Lung (tissue), 12 donors: ENCODE measurements around the gene MCF2L2. TPM values are rescaled to one million over a fixed set of nuclear protein-coding genes. Genes with fewer than 3 reads are reported as not detected.

Experiments
- ATAC-seq: fragments of 200-7000 bp; cut with Tn5 transposase; one replicate; pipeline ENCODE4 v1.9.1; 2020; ENCODE audit warnings: moderate number of reproducible peaks; ENCODE audit not compliant: insufficient read depth, low FRiP score
- DNase-seq, 3 donors: peaks; one replicate each; pipeline ENCODE4 v3.0.0-alpha.2; 2013 to 2017
- H3K27ac ChIP-seq, 2 donors: one replicate each; pipeline ENCODE4 v1.5.1; 2013; ENCODE audit warnings: mild to moderate bottlenecking in 2 of 2, moderate library complexity in 2 of 2, control low read depth in 1 of 2, inconsistent platforms in 1 of 2, low read depth in 1 of 2, low read length in 1 of 2
- H3K27me3 ChIP-seq, 3 donors: one replicate each; pipeline ENCODE4 v1.5.1; 2013; ENCODE audit warnings: low read length in 2 of 3; ENCODE audit not compliant: control insufficient read depth in 3 of 3, insufficient read depth in 3 of 3
- H3K36me3 ChIP-seq, 4 donors: one replicate each; pipeline ENCODE4 v1.5.1; 2013; ENCODE audit warnings: low read length in 4 of 4, mild to moderate bottlenecking in 1 of 4, moderate library complexity in 1 of 4; ENCODE audit not compliant: control insufficient read depth in 4 of 4, insufficient read depth in 4 of 4
- H3K4me1 ChIP-seq, 5 donors: one replicate each; pipeline ENCODE4 v1.5.1; 2013; ENCODE audit warnings: low read length in 5 of 5, mild to moderate bottlenecking in 2 of 5, moderate library complexity in 1 of 5; ENCODE audit not compliant: control insufficient read depth in 5 of 5, insufficient read depth in 5 of 5
- H3K4me3 ChIP-seq: one replicate; pipeline ENCODE4 v1.5.1; 2013; ENCODE audit warnings: mild to moderate bottlenecking, control low read depth, moderate library complexity
- H3K9ac ChIP-seq, 2 donors: one replicate each; pipeline ENCODE4 v1.5.1; 2013; ENCODE audit warnings: low read length in 2 of 2, control low read depth in 1 of 2; ENCODE audit not compliant: insufficient read depth in 1 of 2
- H3K9me3 ChIP-seq, 4 donors: one replicate each; pipeline ENCODE4 v1.5.1; 2013; ENCODE audit warnings: low read length in 3 of 4, mild to moderate bottlenecking in 1 of 4, moderate library complexity in 1 of 4; ENCODE audit not compliant: control insufficient read depth in 4 of 4, insufficient read depth in 3 of 4
- CTCF ChIP-seq: IDR thresholded peaks from 2 replicates; pipeline ENCODE4 v1.5.1; 2012; ENCODE audit warnings: mild to moderate bottlenecking; ENCODE audit errors: control extremely low read depth, extremely low read depth
- WGBS, 2 donors: extraction: QIAGEN DNeasy Blood & Tissue Kit; methylation state at CpG; one replicate each; pipeline ENCODE4 v1.1.7; 2013; 5-methylcytosine and 5-hydroxymethylcytosine counted together
- polyA plus RNA-seq, 2 donors: library from polyadenylated mRNA; stranded (reverse); fragments of 200-250 nt; gene quantifications; one replicate each; pipeline ENCODE4 v1.2.1, GENCODE V29; 2013
- total RNA-seq, 2 donors: library from RNA; depleted of rRNA in 1 of 2; stranded (reverse); fragments of >200 nt in 1 of 2; gene quantifications; one replicate each; pipeline ENCODE4 v1.2.1, GENCODE V29; 2014 to 2021
- donor health status: control.
- donor health status: control.
- donor health status: Bipolar disorder and iron deficiency.
- donor health status: healthy.
- donor health status: DM: yes; HTN: yes; CAD: no.

MCF2L2 gene
- total and polyA plus RNA-seq, 4 donors: 0.26 to 1.7 (median 1.0) TPM

GRCh38 chr3:183275418-183275817, 153.0 kb downstream of the MCF2L2 start:
- H3K4me3 ChIP-seq: no peak overlapping the region
- WGBS, 2 donors: 33 to 41% methylated on average over 2 of the region's 2 CpGs
- H3K9ac ChIP-seq: peak overlapping the region in 1 of 2 donors; percentile 17
- H3K4me1 ChIP-seq: peaks cover 0 to 10% (median 0%) of the 10 kb centered on the region in 5 donors
- no peaks in the 10 kb centered on the region for H3K9me3 ChIP-seq
- H3K27me3 ChIP-seq: no peaks in the 10 kb centered on the region
- ATAC-seq: no peak
- peak; percentile 36 to 95 (median 90) for DNase-seq
- no peak overlapping the region for H3K27ac ChIP-seq
- peaks cover 1 to 3% (median 2%) of the 10 kb centered on the region in 4 donors for H3K36me3 ChIP-seq
- no peak for TF ChIP-seq CTCF

- Histone ChIP-seq H3K9ac (no peak overlapping the region), H3K27me3 (no peaks in the 10 kb centered on the region), H3K36me3 (peaks cover 4 to 9% (median 6%) of the 10 kb centered on the region in 4 donors), H3K27ac (no peak overlapping the region), H3K4me1 (peaks cover 0 to 10% (median 0%) of the 10 kb centered on the region in 5 donors), H3K9me3 (no peaks in the 10 kb centered on the region), H3K4me3 (no peak overlapping the region)
- TF ChIP-seq CTCF: no peak
- 81 to 82% methylated on average over 5 of the region's 5 CpGs for WGBS, 2 donors
- ATAC-seq (no peak), DNase-seq (no peak)
Observed at GRCh38 chr3:183274609-183275008, 153.8 kb downstream of the MCF2L2 start.

GRCh38 chr3:183272791-183273190, 155.6 kb downstream of the MCF2L2 start:
- H3K4me3 ChIP-seq: no peak overlapping the region
- no peak overlapping the region for H3K9ac ChIP-seq
- H3K9me3 ChIP-seq: no peaks in the 10 kb centered on the region
- ATAC-seq (no peak), DNase-seq (no peak)
- H3K4me1 ChIP-seq: peaks cover 0 to 10% (median 0%) of the 10 kb centered on the region in 5 donors
- peaks cover 4 to 9% (median 7%) of the 10 kb centered on the region in 4 donors for H3K36me3 ChIP-seq
- H3K27ac ChIP-seq: no peak overlapping the region
- TF ChIP-seq CTCF: no peak
- no peaks in the 10 kb centered on the region for H3K27me3 ChIP-seq

- 96% methylated on average over 3 of the region's 3 CpGs for WGBS, 2 donors
- no peak for ATAC-seq
Observed at GRCh38 chr3:183272142-183272541, 156.3 kb downstream of the MCF2L2 start.

More at GRCh38 chr3:183272142-183272541, 156.3 kb downstream of the MCF2L2 start:
- Histone ChIP-seq H3K36me3 (peaks cover 4 to 9% (median 7%) of the 10 kb centered on the region in 4 donors), H3K4me1 (peaks cover 0 to 10% (median 0%) of the 10 kb centered on the region in 5 donors), H3K27me3 (no peaks in the 10 kb centered on the region), H3K4me3 (no peak overlapping the region), H3K9me3 (no peaks in the 10 kb centered on the region), H3K27ac (no peak overlapping the region), H3K9ac (no peak overlapping the region)
- no peak for DNase-seq
- TF ChIP-seq CTCF: no peak
